Measurements from ENCODE around the gene CCDC121.
"Not testable (repeated sequence)": the region's sequence is repeated elsewhere in the genome, so short reads cannot be mapped to it uniquely, and the experiment has no call there.

The CCDC121 gene

GRCh38 chr2:27638037-27638637 is 9.3 kb upstream of the CCDC121 start:
- DNase-seq: no peak

- no peak for DNase-seq
These were observed 8.0 kb upstream of the CCDC121 start for GRCh38 chr2:27636766-27637165.

GRCh38 chr2:27634291-27634690 is 5.5 kb upstream of the CCDC121 start:
- no peak for DNase-seq

GRCh38 chr2:27630257-27630656 is 1.4 kb upstream of the CCDC121 start:
- not testable (repeated sequence) for DNase-seq

- peak in 18 of 51 donors; percentile 22 to 66 (median 44) for DNase-seq
These were observed 647 bp downstream of the CCDC121 start for GRCh38 chr2:27627963-27628766.

DNA sequence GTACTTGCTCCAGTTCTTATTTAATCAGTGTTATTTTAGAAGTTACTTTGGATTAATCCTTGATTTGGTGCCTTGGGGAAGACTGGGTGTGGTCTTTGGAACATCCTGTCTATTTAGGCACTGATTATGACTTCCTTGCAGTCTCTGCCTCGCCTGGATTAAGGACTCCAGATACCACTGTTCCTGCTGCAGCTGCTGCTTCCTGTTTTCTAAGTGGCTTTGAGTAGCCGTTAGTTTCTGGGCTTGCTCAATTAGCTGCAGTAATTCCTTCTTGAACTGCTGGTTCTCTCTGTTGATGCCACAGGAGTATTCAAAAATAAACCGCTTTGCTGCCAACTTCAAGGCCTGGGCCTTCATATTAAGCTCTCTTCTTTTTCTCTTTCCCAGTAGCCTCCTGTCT is 1.9 kb downstream of the CCDC121 start:
- not testable (repeated sequence) for DNase-seq

DNA sequence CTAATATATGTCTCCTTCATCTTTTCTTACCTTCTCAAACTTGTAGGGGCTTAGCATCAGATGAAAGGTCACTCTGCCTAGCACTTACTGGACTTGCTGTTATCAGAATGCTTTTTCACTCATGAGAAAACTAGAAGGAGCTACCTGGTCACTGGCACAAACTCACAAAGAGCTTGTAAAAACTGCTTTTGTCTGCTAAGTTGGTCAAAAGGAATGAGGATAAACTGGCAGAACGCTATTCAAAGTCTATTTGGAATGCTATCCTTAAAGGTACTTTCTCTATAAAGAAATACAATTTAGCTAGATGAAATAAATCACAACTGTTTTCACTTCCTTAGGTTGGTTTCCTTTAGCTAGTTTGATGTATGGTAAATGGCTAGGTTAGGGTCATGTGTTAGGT is 2.5 kb downstream of the CCDC121 start:
- not testable (repeated sequence) for DNase-seq

DNA sequence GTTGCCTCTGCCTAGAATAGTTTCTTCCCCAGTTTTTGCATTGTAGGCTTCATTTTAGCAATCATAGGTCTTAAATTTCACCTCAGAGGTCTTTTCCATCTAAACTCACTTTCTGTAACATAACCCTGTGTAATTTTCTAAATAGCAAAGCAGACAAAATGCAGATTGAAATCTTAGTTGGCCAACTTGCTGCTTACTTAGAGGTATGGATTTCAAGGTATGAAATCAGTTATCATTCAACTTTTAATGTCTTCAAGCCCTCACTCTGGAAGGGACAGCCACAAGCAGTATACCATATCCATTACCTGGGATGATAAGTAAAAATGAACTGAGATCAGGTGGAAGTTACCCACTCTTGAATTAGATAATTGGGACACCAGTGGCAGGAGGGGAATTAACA is 3.9 kb downstream of the CCDC121 start:
- no peak for DNase-seq

DNA sequence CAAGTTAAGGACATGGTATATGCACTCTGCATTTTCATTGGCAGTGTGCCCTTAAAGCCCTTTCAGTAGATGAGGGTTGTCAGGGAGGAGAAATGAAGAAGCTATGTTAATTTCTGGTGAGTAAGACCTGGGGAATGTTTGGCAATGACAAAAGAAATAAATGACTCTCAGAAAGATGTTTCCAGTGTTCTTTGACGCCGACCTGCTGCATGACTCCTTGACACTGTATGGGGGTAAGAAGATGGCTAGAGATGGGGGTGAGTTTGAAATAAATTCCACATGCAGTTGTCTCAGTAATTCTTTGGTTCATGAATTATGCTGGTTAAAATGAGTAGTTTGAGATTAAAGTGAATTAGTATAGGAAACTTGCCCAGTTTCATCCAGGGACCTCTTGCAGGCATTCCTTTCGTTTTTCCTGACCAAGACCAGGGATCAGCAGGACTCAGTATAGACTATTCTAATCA is 5.9 kb downstream of the CCDC121 start:
- DNase-seq: no peak

DNA sequence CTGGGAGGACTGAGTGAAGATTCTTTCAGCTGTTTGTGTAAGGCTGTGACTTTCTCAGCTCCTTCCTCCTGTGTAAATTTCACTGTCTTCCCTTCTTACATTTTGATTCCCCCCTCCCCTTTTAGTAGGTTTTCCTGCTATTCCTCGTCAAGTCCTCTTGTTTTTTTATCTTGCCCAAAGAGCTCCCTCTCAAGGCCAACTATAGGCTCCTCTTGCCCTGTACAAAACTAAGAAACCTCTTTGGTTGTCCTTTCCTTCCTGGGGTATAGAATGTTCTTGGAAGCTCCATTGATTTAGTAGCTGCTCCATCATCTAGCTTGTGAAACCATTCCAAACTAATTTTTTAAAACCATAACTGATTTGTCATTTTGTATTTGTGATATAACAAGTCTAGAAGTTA is 7.3 kb downstream of the CCDC121 start:
- no peak for DNase-seq

DNA sequence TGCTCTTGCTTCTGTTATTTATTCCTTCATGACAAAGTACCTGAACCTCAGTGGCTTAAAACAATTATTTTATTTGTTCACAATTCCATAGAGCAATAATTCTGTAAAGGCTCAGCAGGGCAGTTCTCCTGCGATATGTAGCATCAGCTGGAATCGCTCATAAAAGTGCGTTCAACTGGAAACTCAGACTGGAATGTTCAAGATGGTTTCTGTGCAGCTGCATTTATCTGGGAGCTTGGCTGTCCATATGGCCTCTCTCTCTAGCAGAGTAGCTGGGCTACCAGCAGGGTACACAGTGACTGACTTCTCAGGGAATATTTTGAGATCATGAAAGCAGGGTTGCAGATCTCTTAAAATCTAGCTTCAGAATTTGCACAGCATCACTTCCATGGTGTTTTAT is 13.5 kb downstream of the CCDC121 start:
- DNase-seq: no peak

DNA sequence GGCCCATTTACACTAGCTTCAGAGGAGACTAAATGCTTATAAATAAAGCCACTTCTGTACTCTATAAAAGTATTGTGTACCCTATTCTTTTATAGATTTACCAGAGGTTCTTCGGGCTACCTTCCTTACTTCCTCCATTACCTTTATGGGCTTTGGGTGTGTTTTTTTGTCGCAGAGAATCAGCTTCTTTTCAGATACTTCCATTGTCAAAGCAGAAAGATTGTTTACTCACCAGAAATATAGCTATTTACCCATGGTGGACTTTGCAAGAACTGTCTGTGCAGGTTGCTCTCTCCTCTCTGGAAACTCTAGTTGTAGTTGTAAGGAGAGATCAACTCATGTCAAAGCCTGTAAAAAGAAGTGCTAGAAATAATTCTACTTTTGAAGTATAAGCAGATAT is 14.8 kb downstream of the CCDC121 start:
- no peak for DNase-seq

DNA sequence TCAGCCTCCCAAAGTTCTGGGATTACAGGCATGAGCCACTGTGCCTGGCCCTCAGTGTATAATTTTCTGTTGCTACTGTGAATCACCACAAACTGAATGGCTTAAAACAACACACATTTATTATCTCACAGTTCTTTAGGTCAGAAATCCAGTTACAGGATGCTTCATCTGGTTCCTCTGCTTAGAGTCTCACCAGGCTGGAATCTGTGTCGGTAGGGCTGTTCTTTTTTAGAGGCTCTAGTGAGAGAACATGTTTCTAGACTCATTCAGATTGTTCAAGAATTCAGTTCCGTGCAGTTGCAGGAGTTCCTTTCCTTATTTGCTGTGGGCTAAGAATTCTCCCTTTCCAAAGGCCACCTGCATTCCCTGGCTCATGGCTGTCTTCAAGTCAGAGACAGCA is 22.2 kb downstream of the CCDC121 start:
- DNase-seq: no peak

GRCh38 chr2:27596627-27597026 is 32.2 kb downstream of the CCDC121 start:
- DNase-seq: no peak

DNA sequence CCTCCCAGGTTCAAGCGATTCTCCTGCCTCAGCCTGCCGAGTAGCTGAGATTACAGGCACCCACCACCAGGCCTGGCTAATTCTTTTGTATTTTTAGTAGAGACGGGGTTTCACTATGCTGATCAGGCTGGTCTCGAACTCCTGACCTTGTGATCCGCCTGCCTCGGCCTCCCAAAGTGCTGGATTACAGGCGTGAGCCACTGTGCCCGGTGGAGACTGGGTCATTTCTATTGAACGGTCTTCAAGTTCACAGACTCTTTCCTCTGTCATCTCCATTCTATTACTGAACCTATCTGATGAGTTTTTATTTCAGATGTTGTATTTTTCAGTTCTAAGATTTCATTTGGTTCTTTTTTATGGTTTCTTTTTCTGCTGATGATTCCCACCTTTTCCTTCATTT is 33.4 kb downstream of the CCDC121 start:
- not testable (repeated sequence) for DNase-seq

DNA sequence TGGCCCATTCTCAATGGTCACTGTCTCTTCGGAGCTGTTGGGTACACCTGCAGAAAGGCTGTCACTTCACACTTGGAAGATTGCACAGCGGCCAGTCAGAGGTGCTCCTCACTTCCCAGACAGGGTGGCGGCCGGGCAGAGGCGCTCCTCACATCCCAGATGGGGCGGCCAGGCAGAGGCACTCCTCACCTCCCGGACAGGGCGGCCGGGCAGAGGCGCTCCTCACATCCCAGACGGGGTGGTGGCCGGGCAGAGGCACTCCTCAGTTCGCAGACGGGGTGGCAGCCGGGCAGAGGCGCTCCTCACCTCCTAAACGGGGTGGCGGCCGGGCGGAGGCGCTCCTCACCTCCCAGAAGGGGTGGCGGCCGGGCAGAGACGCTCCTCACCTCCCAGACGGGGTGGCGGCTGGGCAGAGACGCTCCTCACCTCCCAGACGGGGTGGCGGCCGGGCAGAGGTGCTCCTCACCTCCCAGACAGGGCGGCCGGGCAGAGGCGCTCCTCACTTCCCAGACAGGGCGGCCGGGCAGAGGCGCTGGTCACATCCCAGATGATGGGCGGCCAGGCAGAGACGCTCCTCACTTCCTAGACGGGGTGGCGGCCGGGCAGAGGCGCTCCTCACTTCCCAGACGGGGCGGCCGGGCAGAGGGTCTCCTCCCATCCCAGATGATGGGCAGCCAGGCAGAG is 34.6 kb downstream of the CCDC121 start:
- DNase-seq: not testable (repeated sequence)

- no peak for DNase-seq
These were observed 35.6 kb downstream of the CCDC121 start for GRCh38 chr2:27593240-27593639.

DNA sequence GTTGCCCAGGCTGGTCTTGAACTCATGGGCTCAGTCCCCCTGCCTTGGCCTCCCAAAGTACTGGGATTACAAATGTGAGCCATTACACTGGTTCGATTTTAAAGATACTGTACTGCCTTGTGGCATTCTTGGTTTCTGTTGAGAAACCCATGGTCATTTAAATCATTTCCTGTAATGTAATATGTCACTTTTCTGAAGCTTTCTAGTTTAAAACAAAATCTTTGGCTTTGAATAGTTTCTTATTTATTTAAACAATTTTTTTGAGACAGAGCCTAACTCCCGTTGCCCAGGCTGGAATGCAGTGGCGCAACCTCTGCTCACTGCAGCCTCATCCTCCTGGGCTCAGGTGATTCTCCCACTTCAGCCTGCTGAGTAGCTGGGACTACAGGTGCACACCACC is 37.1 kb downstream of the CCDC121 start:
- DNase-seq: no peak

DNA sequence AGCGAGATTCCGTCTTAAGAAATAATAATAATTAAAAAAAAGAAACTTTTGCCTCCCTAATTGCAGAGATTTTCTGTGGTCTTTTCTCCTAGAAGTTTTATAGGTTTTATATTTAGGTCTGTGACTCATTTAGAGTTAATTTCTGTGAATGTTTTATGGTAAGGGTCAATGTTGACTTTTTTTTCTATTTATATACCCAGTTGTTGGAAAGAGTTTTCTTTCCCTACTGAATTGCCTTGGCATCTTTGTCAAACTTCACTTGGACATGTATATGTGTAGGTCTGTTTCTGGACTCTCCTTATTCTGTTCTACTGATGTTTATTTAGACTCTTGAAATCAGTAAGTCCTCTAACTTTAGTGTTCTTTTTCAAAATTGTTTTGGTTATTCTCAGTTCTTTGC is 40.5 kb downstream of the CCDC121 start:
- no peak for DNase-seq

DNA sequence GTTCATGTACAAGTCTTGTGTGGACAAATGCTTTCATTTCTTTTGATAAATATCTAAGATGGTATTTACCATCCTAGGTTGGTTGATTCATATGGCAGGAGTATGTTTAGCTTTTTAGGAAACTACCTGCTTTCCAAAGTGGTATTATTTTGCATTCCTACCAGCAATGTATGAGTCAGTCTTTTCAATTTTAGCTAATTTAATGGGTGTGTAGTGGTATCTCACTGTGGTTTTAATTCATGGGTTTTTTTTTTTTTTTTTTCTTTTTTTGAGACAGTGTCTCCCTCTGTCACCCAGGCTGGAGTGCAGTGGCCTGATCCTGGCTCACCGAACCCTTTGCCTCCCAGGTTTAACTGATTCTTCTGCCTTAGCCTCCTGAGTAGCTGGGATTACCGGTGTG is 41.8 kb downstream of the CCDC121 start:
- DNase-seq: no peak

GRCh38 chr2:27584597-27584996 is 44.2 kb downstream of the CCDC121 start:
- no peak for DNase-seq

DNA sequence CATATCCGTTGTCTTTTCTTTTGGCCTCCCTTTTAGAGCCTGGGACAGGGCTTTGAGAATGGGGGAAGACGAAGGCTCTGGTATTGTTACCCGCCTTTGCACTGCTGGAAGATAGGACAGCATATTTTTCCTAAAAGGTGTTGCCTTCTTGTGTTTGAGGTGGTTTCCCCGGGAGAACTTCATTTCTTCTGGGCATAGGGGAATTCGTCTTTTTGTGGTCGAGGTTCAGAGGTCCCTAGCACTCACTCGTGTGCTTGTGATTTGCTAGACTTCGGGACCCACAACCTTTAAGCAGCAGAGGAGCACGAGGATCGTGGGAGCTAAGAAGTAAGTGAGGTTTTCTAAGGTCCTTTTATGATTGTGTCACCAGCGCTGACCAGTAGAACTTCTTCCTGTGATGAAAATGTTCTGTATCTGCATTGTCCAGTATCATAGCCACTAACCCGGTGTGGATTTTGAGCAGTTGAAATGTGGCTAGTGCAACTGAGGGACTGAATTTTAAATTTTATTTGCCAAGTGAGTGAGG is 45.4 kb downstream of the CCDC121 start:
- no peak for DNase-seq
